Epithelial cell of esophagus (primary cell): ENCODE measurements around the gene GCLC.

Source experiments
- DNase-seq: peaks from one replicate; pipeline ENCODE4 v3.0.0; 2010; ENCODE audit warnings: low read depth
- H3K4me3 ChIP-seq: 2 replicates; pipeline ENCODE4 v1.5.1; 2011; ENCODE audit warnings: mild to moderate bottlenecking, low read length, control low read depth
- CTCF ChIP-seq: IDR thresholded peaks from 2 replicates; pipeline ENCODE4 v1.5.1; 2011; ENCODE audit warnings: low read depth, mild to moderate bottlenecking, low read length, control low read depth, inconsistent platforms; ENCODE audit not compliant: insufficient read depth; ENCODE audit errors: missing control alignments

The GCLC gene

GRCh38 chr6:53458105-53458866 is 86.6 kb downstream of the GCLC start:
- no peak overlapping the region for H3K4me3 ChIP-seq
- no peak for DNase-seq
- no peak for TF ChIP-seq CTCF

GRCh38 chr6:53456809-53457208 is 88.1 kb downstream of the GCLC start:
- no peak for TF ChIP-seq CTCF
- H3K4me3 ChIP-seq, result no peak overlapping the region
- no peak for DNase-seq

- no peak for DNase-seq
- TF ChIP-seq CTCF, result no peak
- H3K4me3 ChIP-seq, result no peak overlapping the region
Measured at GRCh38 chr6:53455678-53456077, 89.2 kb downstream of the GCLC start.

- no peak for DNase-seq
- H3K4me3 ChIP-seq, result no peak overlapping the region
- no peak for TF ChIP-seq CTCF
Measured at GRCh38 chr6:53451165-53451564, 93.7 kb downstream of the GCLC start.

GRCh38 chr6:53447865-53448264 is 97.0 kb downstream of the GCLC start:
- TF ChIP-seq CTCF, result no peak
- no peak overlapping the region for H3K4me3 ChIP-seq
- DNase-seq, result no peak
